GM19240 (cell line): ENCODE measurements around the gene OR7C2.

Experiments
- DNase-seq: peaks from one replicate; pipeline ENCODE4 v3.0.0; 2011; ENCODE audit warnings: low spot score; ENCODE audit not compliant: insufficient read length

OR7C2 gene

DNA sequence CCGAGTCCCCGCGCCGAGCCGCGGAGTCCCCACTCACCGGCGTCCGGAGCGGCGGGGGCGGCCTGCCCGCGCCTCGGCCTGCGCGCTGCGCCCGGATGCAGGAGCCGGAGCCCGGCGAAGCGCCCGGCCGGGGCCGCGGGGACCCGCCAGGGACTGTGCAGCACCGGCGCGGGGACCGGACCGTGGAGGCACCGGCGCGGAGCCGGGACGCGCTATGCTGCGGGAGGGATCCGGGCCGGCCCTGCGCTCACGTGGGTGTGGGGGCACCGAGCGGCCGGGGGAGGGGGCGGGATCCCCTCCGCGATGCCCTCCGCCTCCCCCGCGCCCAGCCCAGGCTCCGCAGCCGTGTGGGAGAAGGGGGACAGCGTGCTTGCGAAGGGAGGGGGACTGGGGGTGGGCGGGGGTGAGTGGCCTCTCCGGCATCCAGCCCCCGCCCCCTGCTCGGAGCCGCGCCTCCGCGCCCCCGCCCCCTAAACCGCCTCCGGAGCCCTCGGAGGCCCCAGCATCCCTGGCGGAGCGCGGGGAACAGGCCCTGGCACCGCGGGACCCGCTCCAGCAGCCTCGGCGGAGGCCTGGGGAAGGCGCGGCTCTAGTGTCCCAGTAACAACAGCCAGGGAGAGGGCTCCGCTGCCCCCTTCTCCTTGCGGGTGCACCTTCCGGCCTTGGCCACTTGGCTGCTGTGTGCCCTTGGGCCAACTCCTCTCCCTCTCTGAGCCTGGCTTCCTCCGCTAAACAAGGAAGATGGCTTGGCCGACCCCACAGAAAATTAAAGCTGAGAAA is 38.4 kb downstream of the OR7C2 start, which contains the start of gene SLC1A6:
Gene SLC1A6, minus strand, starts transcription at position 389 of the 780 bp plus-strand sequence. CDS start 6,954 bp downstream, outside the sequence.
- no peak for DNase-seq

DNA sequence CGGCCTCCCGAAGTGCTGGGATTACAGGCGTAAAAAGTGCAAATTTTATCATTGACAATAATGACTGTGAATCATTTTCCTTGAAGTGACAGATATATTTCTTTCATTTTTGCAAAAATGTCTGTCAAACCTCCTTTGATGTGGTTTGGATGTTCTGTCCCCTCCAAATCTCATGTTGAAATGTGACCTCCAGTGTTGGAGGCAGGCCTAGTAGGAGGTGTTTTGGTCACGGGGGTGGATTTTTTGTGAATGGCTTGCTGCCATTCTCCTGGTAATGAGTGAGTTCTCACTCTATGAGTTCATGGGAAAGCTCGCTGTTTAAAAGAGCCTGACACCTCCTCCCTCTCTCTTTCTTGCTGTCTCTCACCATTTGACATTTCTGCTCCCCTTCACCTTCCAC is 43.8 kb downstream of the OR7C2 start:
- DNase-seq: no peak
